HepG2 (cell line): ENCODE results near the gene DDX19B. TPM values are rescaled to one million over a fixed set of nuclear protein-coding genes. Genes with fewer than 3 reads are reported as not detected.

ENCODE experiments used
- ETS1 ChIP-seq: sonication (generic); formaldehyde crosslinking; IDR thresholded peaks from 2 replicates; pipeline ENCODE4 v1.4.0; 2020; ENCODE audit warnings: missing genetic modification reagents
- FOXK2 ChIP-seq: fragments of 450-650 bp; IDR thresholded peaks from 2 replicates; pipeline ENCODE4 v1.6.1; 2016
- KAT2B ChIP-seq: fragments of 150-350 bp; IDR thresholded peaks from 2 replicates; pipeline ENCODE4 v1.6.1; 2014; ENCODE audit warnings: low read depth, low read length, borderline replicate concordance
- KLF6 ChIP-seq: IDR thresholded peaks from 2 replicates; pipeline ENCODE4 v1.8.0; 2016; ENCODE audit warnings: missing biosample characterization, missing genetic modification reagents
- NCOA1 ChIP-seq: sonication (generic); formaldehyde crosslinking; IDR thresholded peaks from 2 replicates; pipeline ENCODE4 v1.9.0; 2021; ENCODE audit warnings: missing genetic modification reagents
- POLR2A ChIP-seq, 2 experiments: IDR thresholded peaks; 2 replicates each; pipeline ENCODE4 v1.6.1; 2011; ENCODE audit warnings: low read depth in 2 of 2, low read length in 2 of 2, mild to moderate bottlenecking in 1 of 2, moderate library complexity in 1 of 2; ENCODE audit not compliant: insufficient read depth in 1 of 2
- POLR2G ChIP-seq: fragments of 200-400 bp; formaldehyde crosslinking; IDR thresholded peaks from 2 replicates; pipeline ENCODE4 v1.6.1; 2018; ENCODE audit warnings: mild to moderate bottlenecking, low read depth, low read length, moderate library complexity
- RFX5 ChIP-seq: IDR thresholded peaks from 2 replicates; pipeline ENCODE4 v1.6.1; 2011; ENCODE audit warnings: low read depth, low read length, improper control_type of control experiment
- SNAI1 ChIP-seq: sonication (generic); formaldehyde crosslinking; IDR thresholded peaks from 2 replicates; pipeline ENCODE4 v1.5.0; 2020; ENCODE audit warnings: mild to moderate bottlenecking, missing genetic modification reagents, borderline replicate concordance
- SP4 ChIP-seq: sonication (generic); formaldehyde crosslinking; IDR thresholded peaks from 2 replicates; pipeline ENCODE4 v1.8.1; 2023; ENCODE audit warnings: mild to moderate bottlenecking, missing genetic modification reagents
- TAF1 ChIP-seq: sonication (generic); formaldehyde crosslinking; IDR thresholded peaks from 2 replicates; pipeline ENCODE4 v1.4.0; 2020; ENCODE audit warnings: missing genetic modification reagents
- TFDP1 ChIP-seq: IDR thresholded peaks from 2 replicates; pipeline ENCODE4 v1.6.1; 2016; ENCODE audit warnings: missing compliant biosample characterization, missing genetic modification reagents, borderline replicate concordance
- XRCC5 ChIP-seq: fragments of 200-400 bp; formaldehyde crosslinking; optimal IDR thresholded peaks from 2 replicates; pipeline ENCODE3; 2017; ENCODE audit warnings: mild to moderate bottlenecking, low read length
- ZBTB37 ChIP-seq: sonication (generic); formaldehyde crosslinking; IDR thresholded peaks from 2 replicates; pipeline ENCODE4 v1.4.0; 2020; ENCODE audit warnings: mild to moderate bottlenecking, missing genetic modification reagents
- ZMYM3 ChIP-seq: sonication (generic); formaldehyde crosslinking; IDR thresholded peaks from 2 replicates; pipeline ENCODE4 v1.5.1; 2020; ENCODE audit warnings: mild to moderate bottlenecking, missing genetic modification reagents
- ZNF18 ChIP-seq: sonication (generic); formaldehyde crosslinking; IDR thresholded peaks from 2 replicates; pipeline ENCODE4 v1.8.0; 2022; ENCODE audit warnings: mild to moderate bottlenecking, missing genetic modification reagents; ENCODE audit not compliant: insufficient replicate concordance
- ZNF232 ChIP-seq: sonication (generic); formaldehyde crosslinking; IDR thresholded peaks from 2 replicates; pipeline ENCODE4 v1.4.0; 2020; ENCODE audit warnings: missing genetic modification reagents, borderline replicate concordance
- ZNF3 ChIP-seq: IDR thresholded peaks from 2 replicates; pipeline ENCODE4 v1.7.0; 2017; ENCODE audit warnings: inconsistent platforms
- ZNF841 ChIP-seq: sonication (generic); formaldehyde crosslinking; IDR thresholded peaks from 2 replicates; pipeline ENCODE4 v1.8.1; 2023; ENCODE audit warnings: missing genetic modification reagents, borderline replicate concordance
- ZNF850 ChIP-seq: sonication (generic); formaldehyde crosslinking; conservative IDR thresholded peaks from 2 replicates; pipeline ENCODE4 v1.9.0; 2021; ENCODE audit warnings: mild to moderate bottlenecking, missing genetic modification reagents
- ZSCAN25 ChIP-seq: sonication (generic); formaldehyde crosslinking; IDR thresholded peaks from 2 replicates; pipeline ENCODE4 v1.8.0; 2022; ENCODE audit warnings: mild to moderate bottlenecking, missing genetic modification reagents
- ZUFSP ChIP-seq: sonication (generic); formaldehyde crosslinking; IDR thresholded peaks from 2 replicates; pipeline ENCODE4 v1.9.0; 2021; ENCODE audit warnings: missing genetic modification reagents, mild to moderate bottlenecking, borderline replicate concordance
- polyA plus RNA-seq, 8 experiments: library from polyadenylated mRNA; depleted of rRNA in 3 of 8; stranded (reverse) in 7 of 8; unstranded in 1 of 8; fragments of >200 nt; fragmentation: Illumina TruSeq in 4 of 8; extraction: Trizol in 4 of 8; gene quantifications; 2 replicates each; pipeline versions ENCODE4 v1.2.1 to v1.2.3, GENCODE V29; 2011 to 2016; ENCODE audit warnings: low read depth in 4 of 8, missing spikeins in 1 of 8, mixed read lengths in 1 of 8; ENCODE audit not compliant: insufficient read depth in 1 of 8
- total RNA-seq, 5 experiments: library from RNA; depleted of rRNA; stranded (reverse); fragments of >200 nt; fragmentation: Illumina TruSeq; extraction: Trizol; gene quantifications; 2 replicates each; pipeline ENCODE4 v1.2.3, GENCODE V29; 2016; ENCODE audit warnings: low read depth in 1 of 5

The DDX19B gene
- total and polyA plus RNA-seq, 2 of the 13 experiments (the other 11 are each of a cell fraction or from before 2014, with no cell fraction given), result 36.2 to 40.0 TPM

GRCh38 chr16:70289229-70290094 lies 9.5 kb upstream of the DDX19B start, which contains the start of gene AARS1 (continued):
- TF ChIP-seq POLR2A (IDR thresholded peaks at IDR 0.05; ENCODE audit: insufficient read depth in 1 of 2, low read depth in 2 of 2, low read length in 2 of 2) (peak; percentile 98), KLF6 (CRISPR knock-in tag) (peak; percentile 98), ZNF850 (CRISPR knock-in tag) (no peak), ZBTB37 (CRISPR knock-in tag) (no peak), FOXK2 (no peak), TFDP1 (CRISPR knock-in tag) (peak; percentile 94), ZNF3 (CRISPR knock-in tag) (peak; percentile 40; the same call in 1 of the 2 replicates), ZNF18 (CRISPR knock-in tag) (peak; percentile 77), ZNF232 (CRISPR knock-in tag) (peak; percentile 95), RFX5 (peak; percentile 57; the same call in 1 of the 2 replicates), XRCC5 (peak; percentile 70), SP4 (CRISPR knock-in tag) (peak; percentile 60), ZSCAN25 (peak; percentile 78; the same call in 1 of the 2 replicates), ZUFSP (CRISPR knock-in tag) (no peak), ETS1 (CRISPR knock-in tag) (no peak; the same call in 1 of the 2 replicates), KAT2B (no peak), NCOA1 (CRISPR knock-in tag) (no peak), POLR2G (peak; percentile 100), ZNF841 (CRISPR knock-in tag) (no peak), ZMYM3 (no peak), SNAI1 (CRISPR knock-in tag) (no peak), TAF1 (CRISPR knock-in tag) (peak; percentile 99)
